Measurements from ENCODE around the gene GINS3. TPM values are rescaled to one million over a fixed set of nuclear protein-coding genes. Genes with fewer than 3 reads are reported as not detected.
"Not testable (repeated sequence)": the region's sequence is repeated elsewhere in the genome, so short reads cannot be mapped to it uniquely, and the experiment has no call there.

The GINS3 gene
- total RNA-seq, 2 donors from 2014 or later: 2.5 to 11.7 TPM

DNA sequence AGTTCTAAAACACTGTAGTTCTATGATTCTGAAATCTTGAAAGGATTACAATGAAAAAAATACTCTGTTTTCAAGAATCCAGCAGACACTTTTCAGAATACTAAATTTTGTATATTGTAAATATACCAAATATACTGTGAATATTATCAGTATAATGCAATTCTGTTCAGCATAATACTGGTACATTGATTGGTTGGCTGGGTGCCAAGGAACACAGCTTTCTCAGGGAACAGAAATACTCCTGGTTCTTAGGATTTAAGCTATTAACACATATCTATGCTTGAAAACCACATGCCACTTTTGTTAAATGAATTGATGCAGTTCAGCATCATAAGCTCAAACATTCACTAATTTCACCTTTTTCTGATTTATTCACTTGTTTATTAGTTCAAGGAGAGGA lies 2.5 kb upstream of the GINS3 start:
- Histone ChIP-seq H3K36me3 (no peaks in the 10 kb centered on the region), H3K9ac (ENCODE audit: low read depth in 2 of 2, low read length in 2 of 2) (no peak overlapping the region), H3K4me1 (no peaks in the 10 kb centered on the region), H3K27me3 (no peaks in the 10 kb centered on the region), H3K9me3 (no peaks in the 10 kb centered on the region), H3K4me3 (no peak overlapping the region), H3K27ac (no peak overlapping the region)
- intact Hi-C loops (cut with DNase I): no loop called here
- TF ChIP-seq, protein P1, sequence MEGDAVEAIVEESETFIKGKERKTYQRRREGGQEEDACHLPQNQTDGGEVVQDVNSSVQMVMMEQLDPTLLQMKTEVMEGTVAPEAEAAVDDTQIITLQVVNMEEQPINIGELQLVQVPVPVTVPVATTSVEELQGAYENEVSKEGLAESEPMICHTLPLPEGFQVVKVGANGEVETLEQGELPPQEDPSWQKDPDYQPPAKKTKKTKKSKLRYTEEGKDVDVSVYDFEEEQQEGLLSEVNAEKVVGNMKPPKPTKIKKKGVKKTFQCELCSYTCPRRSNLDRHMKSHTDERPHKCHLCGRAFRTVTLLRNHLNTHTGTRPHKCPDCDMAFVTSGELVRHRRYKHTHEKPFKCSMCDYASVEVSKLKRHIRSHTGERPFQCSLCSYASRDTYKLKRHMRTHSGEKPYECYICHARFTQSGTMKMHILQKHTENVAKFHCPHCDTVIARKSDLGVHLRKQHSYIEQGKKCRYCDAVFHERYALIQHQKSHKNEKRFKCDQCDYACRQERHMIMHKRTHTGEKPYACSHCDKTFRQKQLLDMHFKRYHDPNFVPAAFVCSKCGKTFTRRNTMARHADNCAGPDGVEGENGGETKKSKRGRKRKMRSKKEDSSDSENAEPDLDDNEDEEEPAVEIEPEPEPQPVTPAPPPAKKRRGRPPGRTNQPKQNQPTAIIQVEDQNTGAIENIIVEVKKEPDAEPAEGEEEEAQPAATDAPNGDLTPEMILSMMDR (IDR thresholded peaks at IDR 0.05): no peak
- no peak for DNase-seq

DNA sequence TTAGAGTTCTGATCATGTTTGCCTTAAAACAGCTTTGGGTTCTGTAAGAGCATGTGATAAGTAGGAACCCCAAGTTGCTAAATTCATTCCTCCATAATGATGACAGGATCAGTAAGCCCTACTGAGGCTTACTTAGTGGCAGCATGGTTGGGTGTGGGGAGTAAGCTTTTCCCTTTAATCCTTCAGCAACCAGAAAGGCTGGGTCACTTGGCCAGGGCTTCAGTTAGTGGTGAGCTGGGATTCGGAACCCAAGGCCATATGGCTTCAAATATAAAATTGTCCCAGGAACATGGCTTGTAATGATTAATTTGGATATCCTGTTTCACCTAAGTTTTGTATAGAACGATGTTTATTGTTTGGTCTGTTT lies 850 bp downstream of the GINS3 start:
- H3K4me3 ChIP-seq: peak overlapping the region; percentile 99
- no peaks in the 10 kb centered on the region for H3K9me3 ChIP-seq
- peak overlapping the region; percentile 70 for H3K27ac ChIP-seq
- intact Hi-C loops (cut with DNase I): no loop called here
- peak overlapping the region; percentile 56 to 84 for H3K9ac ChIP-seq (ENCODE audit: low read depth in 2 of 2, low read length in 2 of 2)
- no peaks in the 10 kb centered on the region for H3K27me3 ChIP-seq
- no peaks in the 10 kb centered on the region for H3K4me1 ChIP-seq
- no peaks in the 10 kb centered on the region for H3K36me3 ChIP-seq
- no peak for DNase-seq
- TF ChIP-seq, protein P1 (IDR thresholded peaks at IDR 0.05): no peak

GRCh38 chr16:58396897-58397296 lies 4.6 kb downstream of the GINS3 start:
- H3K4me3 ChIP-seq; H3K36me3 ChIP-seq; H3K27me3 ChIP-seq; intact Hi-C loops (cut with DNase I); H3K9ac ChIP-seq (ENCODE audit: low read depth in 2 of 2, low read length in 2 of 2); H3K4me1 ChIP-seq; H3K9me3 ChIP-seq; DNase-seq; H3K27ac ChIP-seq: not testable (repeated sequence)

GRCh38 chr16:58399718-58400633 lies 7.7 kb downstream of the GINS3 start:
- Histone ChIP-seq H3K4me1 (no peaks in the 10 kb centered on the region), H3K36me3 (no peaks in the 10 kb centered on the region), H3K4me3 (no peak overlapping the region), H3K9me3 (no peaks in the 10 kb centered on the region), H3K9ac (ENCODE audit: low read depth in 2 of 2, low read length in 2 of 2) (no peak overlapping the region), H3K27ac (no peak overlapping the region), H3K27me3 (no peaks in the 10 kb centered on the region)
- TF ChIP-seq, protein P1 (IDR thresholded peaks at IDR 0.05): no peak
- no peak for DNase-seq
- intact Hi-C loops (cut with DNase I): no loop called here

- intact Hi-C loops (cut with DNase I); H3K27me3 ChIP-seq; H3K4me1 ChIP-seq; H3K9me3 ChIP-seq; H3K36me3 ChIP-seq; H3K4me3 ChIP-seq; DNase-seq; H3K27ac ChIP-seq; H3K9ac ChIP-seq (ENCODE audit: low read depth in 2 of 2, low read length in 2 of 2): not testable (repeated sequence)
Observed at GRCh38 chr16:58401305-58401704, 9.0 kb downstream of the GINS3 start.

DNA sequence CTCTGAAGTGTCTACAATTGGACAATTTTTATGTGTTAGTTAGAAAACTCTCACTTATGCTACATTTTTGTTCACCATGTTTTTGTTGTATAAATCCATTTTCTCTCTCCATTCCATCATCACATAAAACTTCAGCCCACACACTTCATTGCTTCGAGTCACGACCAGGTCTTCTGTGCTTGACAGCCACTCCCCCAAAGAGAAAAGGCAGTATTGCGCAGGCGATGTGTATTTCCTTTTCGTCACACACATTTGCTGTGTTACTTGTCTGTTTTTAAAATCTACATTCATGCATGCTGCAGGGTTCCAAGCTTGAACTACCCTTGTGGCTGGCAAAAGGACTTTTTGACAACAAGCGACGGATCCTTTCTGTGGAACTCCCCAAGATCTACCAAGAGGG lies 10.5 kb downstream of the GINS3 start:
- TF ChIP-seq, protein P1 (IDR thresholded peaks at IDR 0.05): no peak
- H3K4me1 ChIP-seq: no peaks in the 10 kb centered on the region
- no peaks in the 10 kb centered on the region for H3K27me3 ChIP-seq
- DNase-seq: no peak
- H3K27ac ChIP-seq: no peak overlapping the region
- no peak overlapping the region for H3K4me3 ChIP-seq
- intact Hi-C loops (cut with DNase I): no loop called here
- no peak overlapping the region for H3K9ac ChIP-seq (ENCODE audit: low read depth in 2 of 2, low read length in 2 of 2)
- H3K36me3 ChIP-seq: no peaks in the 10 kb centered on the region
- no peaks in the 10 kb centered on the region for H3K9me3 ChIP-seq

All from colonic mucosa (tissue), 4 donors.